OCI-LY1 (cell line): ENCODE results near the gene NFIA.

Experiments
- CTCF ChIP-seq: fragments of 200-600 bp; sonication (generic), shearing (Covaris generic); IDR thresholded peaks from 2 replicates; pipeline ENCODE4 v1.5.1; 2017; ENCODE audit warnings: mild to moderate bottlenecking, antibody characterized with exemption, low read length, moderate library complexity, mixed read lengths
- EZH2 ChIP-seq: fragments of 200-600 bp; sonication (generic), shearing (Covaris generic); IDR thresholded peaks from 2 replicates; pipeline ENCODE4 v1.8.0; 2017; ENCODE audit warnings: borderline replicate concordance, mixed run types, mild to moderate bottlenecking, antibody characterized with exemption, low read length, moderate library complexity, mixed read lengths

GRCh38 chr1:61496501-61496900 is 414.1 kb downstream of the NFIA start:
- no peak for TF ChIP-seq CTCF
- TF ChIP-seq EZH2 = no peak
